ENCODE measurements around the gene COL10A1. TPM values are rescaled to one million over a fixed set of nuclear protein-coding genes. Genes with fewer than 3 reads are reported as not detected.
"Not testable (repeated sequence)": the region's sequence is repeated elsewhere in the genome, so short reads cannot be mapped to it uniquely, and the experiment has no call there.

Gene COL10A1
- polyA plus RNA-seq, 1 donor (not counting 4 experiments of a cell fraction or from before 2014, with no cell fraction given) = not detected

GRCh38 chr6:116096979-116097816 lies 28.7 kb downstream of the COL10A1 start:
- H3K36me3 ChIP-seq (ENCODE audit: control insufficient read depth in 2 of 2, extremely low read depth in 1 of 2, insufficient read depth in 2 of 2, low read length in 2 of 2) = no peaks in the 10 kb centered on the region
- H3K4me3 ChIP-seq (ENCODE audit: control insufficient read depth in 2 of 3, extremely low read depth in 1 of 3, insufficient read depth in 2 of 3, low read depth in 1 of 3, low read length in 3 of 3) = no peak overlapping the region
- H3K4me1 ChIP-seq (ENCODE audit: control insufficient read depth, extremely low read depth, insufficient read depth, low read length) = peaks cover 7% of the 10 kb centered on the region
- dilution Hi-C loops (cut with MboI; ENCODE audit: extremely low pct_ligation_motif_present, low sequenced_read_pairs) = no loop called here
- H3K9ac ChIP-seq (ENCODE audit: control insufficient read depth, extremely low read depth, insufficient read depth, low read length) = no peak overlapping the region
- H4K20me1 ChIP-seq (ENCODE audit: control insufficient read depth, extremely low read depth, insufficient read depth, low read length) = no peaks in the 10 kb centered on the region
- no peak overlapping the region for H3K27ac ChIP-seq (ENCODE audit: control insufficient read depth, insufficient read depth, low read length)
- H3K9me1 ChIP-seq (ENCODE audit: control insufficient read depth, extremely low read depth, insufficient read depth, low read length) = no peaks in the 10 kb centered on the region
- DNase-seq (ENCODE audit: low read depth, low spot score) (no peak), FAIRE-seq (no peak)
- H3K9me3 ChIP-seq (ENCODE audit: control insufficient read depth, low read depth, low read length) = no peaks in the 10 kb centered on the region
- no peak overlapping the region for H2AFZ ChIP-seq (ENCODE audit: control insufficient read depth, low read length)
- peaks cover 8% of the 10 kb centered on the region for H3K79me2 ChIP-seq (ENCODE audit: control insufficient read depth, insufficient read depth, low read length)
- TF ChIP-seq EZH2 (IDR thresholded peaks at IDR 0.05; ENCODE audit: low read length) (no peak), CTCF (optimal IDR thresholded peaks at IDR 0.05 in 1 of 3, IDR thresholded peaks at IDR 0.05 in 1 of 3, conservative IDR thresholded peaks at IDR 0.05 in 1 of 3; ENCODE audit: extremely low read depth in 1 of 3, insufficient read depth in 2 of 3, low read length in 3 of 3) (peak in 1 of 3 experiments; percentile 25)
- no peaks in the 10 kb centered on the region for H3K27me3 ChIP-seq (ENCODE audit: control insufficient read depth, extremely low read depth, insufficient read depth, low read length)
- no peak overlapping the region for H3K4me2 ChIP-seq (ENCODE audit: control insufficient read depth, extremely low read depth, insufficient read depth, low read depth, low read length)

GRCh38 chr6:116096048-116096759 lies 29.7 kb downstream of the COL10A1 start:
- H3K4me1 ChIP-seq (ENCODE audit: control insufficient read depth, extremely low read depth, insufficient read depth, low read length); H3K9me3 ChIP-seq (ENCODE audit: control insufficient read depth, low read depth, low read length); H3K27ac ChIP-seq (ENCODE audit: control insufficient read depth, insufficient read depth, low read length); DNase-seq (ENCODE audit: low read depth, low spot score); H2AFZ ChIP-seq (ENCODE audit: control insufficient read depth, low read length); H3K4me3 ChIP-seq (ENCODE audit: control insufficient read depth in 2 of 3, extremely low read depth in 1 of 3, insufficient read depth in 2 of 3, low read depth in 1 of 3, low read length in 3 of 3); H3K79me2 ChIP-seq (ENCODE audit: control insufficient read depth, insufficient read depth, low read length); H4K20me1 ChIP-seq (ENCODE audit: control insufficient read depth, extremely low read depth, insufficient read depth, low read length); H3K9ac ChIP-seq (ENCODE audit: control insufficient read depth, extremely low read depth, insufficient read depth, low read length); H3K36me3 ChIP-seq (ENCODE audit: control insufficient read depth in 2 of 2, extremely low read depth in 1 of 2, insufficient read depth in 2 of 2, low read length in 2 of 2); FAIRE-seq; H3K9me1 ChIP-seq (ENCODE audit: control insufficient read depth, extremely low read depth, insufficient read depth, low read length); dilution Hi-C loops (cut with MboI; ENCODE audit: extremely low pct_ligation_motif_present, low sequenced_read_pairs); H3K27me3 ChIP-seq (ENCODE audit: control insufficient read depth, extremely low read depth, insufficient read depth, low read length); H3K4me2 ChIP-seq (ENCODE audit: control insufficient read depth, extremely low read depth, insufficient read depth, low read depth, low read length): not testable (repeated sequence)
